ENCODE results near the gene ARMC5.
A peak's percentile ranks its signal among the peaks of the same experiment; 100 is the strongest.
"Not testable (repeated sequence)": the region's sequence is repeated elsewhere in the genome, so short reads cannot be mapped to it uniquely, and the experiment has no call there.

The ARMC5 gene

GRCh38 chr16:31503555-31503954 is 44.3 kb downstream of the ARMC5 start:
- Mint-ChIP-seq H3K36me3 (ENCODE audit: low read depth) (peaks cover 14% of the 10 kb centered on the region), H3K4me1 (ENCODE audit: low read depth) (peaks cover 23% of the 10 kb centered on the region)
- not testable (repeated sequence) for H3K27me3 Mint-ChIP-seq (ENCODE audit: low read depth); H3K27ac Mint-ChIP-seq; H3K4me3 Mint-ChIP-seq; H3K9me3 Mint-ChIP-seq

GRCh38 chr16:31504159-31504558 is 44.9 kb downstream of the ARMC5 start:
- Mint-ChIP-seq H3K27ac (no peak overlapping the region), H3K27me3 (ENCODE audit: low read depth) (no peaks in the 10 kb centered on the region), H3K4me3 (no peak overlapping the region), H3K9me3 (no peaks in the 10 kb centered on the region), H3K36me3 (ENCODE audit: low read depth) (peaks cover 8% of the 10 kb centered on the region), H3K4me1 (ENCODE audit: low read depth) (peaks cover 29% of the 10 kb centered on the region)

- Mint-ChIP-seq H3K4me1 (ENCODE audit: low read depth) (peaks cover 33% of the 10 kb centered on the region), H3K4me3 (peak overlapping the region; percentile 15), H3K27ac (peak overlapping the region; percentile 65), H3K27me3 (ENCODE audit: low read depth) (no peaks in the 10 kb centered on the region), H3K9me3 (no peaks in the 10 kb centered on the region), H3K36me3 (ENCODE audit: low read depth) (peaks cover 10% of the 10 kb centered on the region)
Observed at GRCh38 chr16:31505483-31505882, 46.2 kb downstream of the ARMC5 start.

- Mint-ChIP-seq H3K4me3 (peak overlapping the region; percentile 94), H3K4me1 (ENCODE audit: low read depth) (peaks cover 33% of the 10 kb centered on the region), H3K27me3 (ENCODE audit: low read depth) (no peaks in the 10 kb centered on the region), H3K27ac (peak overlapping the region; percentile 93), H3K9me3 (no peaks in the 10 kb centered on the region), H3K36me3 (ENCODE audit: low read depth) (peaks cover 11% of the 10 kb centered on the region)
Observed at GRCh38 chr16:31507617-31507928, 48.3 kb downstream of the ARMC5 start.

GRCh38 chr16:31507929-31508705 is 48.8 kb downstream of the ARMC5 start, which contains the start of gene RUSF1:
TSS of gene RUSF1 (minus strand) at chr16:31508391. CDS start at chr16:31508373, 18 bp downstream.
- H3K4me1 Mint-ChIP-seq (ENCODE audit: low read depth), result peaks cover 33% of the 10 kb centered on the region
- H3K9me3 Mint-ChIP-seq, result no peaks in the 10 kb centered on the region

GRCh38 chr16:31508706-31509195 is 49.5 kb downstream of the ARMC5 start:
- H3K36me3 Mint-ChIP-seq (ENCODE audit: low read depth), result peaks cover 11% of the 10 kb centered on the region
- peak overlapping the region; percentile 93 for H3K27ac Mint-ChIP-seq
- peak overlapping the region; percentile 94 for H3K4me3 Mint-ChIP-seq
- peaks cover 33% of the 10 kb centered on the region for H3K4me1 Mint-ChIP-seq (ENCODE audit: low read depth)
- H3K27me3 Mint-ChIP-seq (ENCODE audit: low read depth), result no peaks in the 10 kb centered on the region
- H3K9me3 Mint-ChIP-seq, result no peaks in the 10 kb centered on the region

More at GRCh38 chr16:31507929-31508705, 48.8 kb downstream of the ARMC5 start, which contains the start of gene RUSF1:
- peaks cover 11% of the 10 kb centered on the region for H3K36me3 Mint-ChIP-seq (ENCODE audit: low read depth)
- H3K4me3 Mint-ChIP-seq, result peak within 1 kb of the TSS; percentile 94
- no peaks in the 10 kb centered on the region for H3K27me3 Mint-ChIP-seq (ENCODE audit: low read depth)
- H3K27ac Mint-ChIP-seq, result peak within 1 kb of the TSS; percentile 93

- peaks cover 9% of the 10 kb centered on the region for H3K9me3 Mint-ChIP-seq
- H3K27me3 Mint-ChIP-seq (ENCODE audit: low read depth), result peaks cover 3% of the 10 kb centered on the region
- H3K36me3 Mint-ChIP-seq (ENCODE audit: low read depth), result peaks cover 2% of the 10 kb centered on the region
- H3K4me1 Mint-ChIP-seq (ENCODE audit: low read depth), result peaks cover 13% of the 10 kb centered on the region
- no peak overlapping the region for H3K27ac Mint-ChIP-seq
- H3K4me3 Mint-ChIP-seq, result no peak overlapping the region
Observed at GRCh38 chr16:31513126-31513525, 53.8 kb downstream of the ARMC5 start.

- H3K9me3 Mint-ChIP-seq, result peaks cover 9% of the 10 kb centered on the region
- H3K4me1 Mint-ChIP-seq (ENCODE audit: low read depth), result peaks cover 7% of the 10 kb centered on the region
- no peak overlapping the region for H3K27ac Mint-ChIP-seq
- H3K27me3 Mint-ChIP-seq (ENCODE audit: low read depth), result peaks cover 3% of the 10 kb centered on the region
- H3K36me3 Mint-ChIP-seq (ENCODE audit: low read depth), result peaks cover 2% of the 10 kb centered on the region
- no peak overlapping the region for H3K4me3 Mint-ChIP-seq
Observed at GRCh38 chr16:31513884-31514283, 54.6 kb downstream of the ARMC5 start.

All from T-helper 1 cell treated with Interleukin-12 subunit alpha and Interleukin-12 subunit beta and Interleukin-4 antibody, amounts not matched to agents 30 μg/mL and 1 μg/mL, for 36 hours (primary cell).